Measurements from ENCODE around the gene TGFBR2. TPM values are rescaled to one million over a fixed set of nuclear protein-coding genes. Genes with fewer than 3 reads are reported as not detected.

TGFBR2 gene
- total RNA-seq, 1 experiment from 2014 or later, result 45.9 TPM

GRCh38 chr3:30607032-30607833 is 832 bp downstream of the TGFBR2 start:
- in situ Hi-C loops (cut with HindIII; ENCODE audit: low pct_unique_long_range_greater_than_20kb, low sequenced_read_pairs), result no loop called here

GRCh38 chr3:30608598-30608947 is 2.2 kb downstream of the TGFBR2 start:
- in situ Hi-C loops (cut with HindIII; ENCODE audit: low pct_unique_long_range_greater_than_20kb, low sequenced_read_pairs), result no loop called here
- Histone ChIP-seq H3K36me3 (ENCODE audit: control insufficient read depth, insufficient read depth, low read length) (no peaks in the 10 kb centered on the region; the same call in 1 of the 2 replicates), H3K4me1 (ENCODE audit: control insufficient read depth, insufficient read depth, low read length) (peaks cover 49% of the 10 kb centered on the region), H3K4me3 (ENCODE audit: low read depth in 2 of 2, low read length in 2 of 2) (peak overlapping the region; percentile 42 to 96), H3K9me3 (ENCODE audit: control insufficient read depth, insufficient read depth, low read depth, low read length) (no peaks in the 10 kb centered on the region), H3K27me3 (ENCODE audit: control insufficient read depth, insufficient read depth, low read length) (no peaks in the 10 kb centered on the region), H3K27ac (ENCODE audit: low read length) (peak overlapping the region; percentile 57)
- POLR2A ChIA-PET, result no interaction called here
- DNase-seq (ENCODE audit: low read depth, low spot score) (no peak), ATAC-seq (no peak)
- intact Hi-C loops (cut with micrococcal nuclease; ENCODE audit: unreplicated experiment), result loop anchor here (5.0 to 10.0 kb wide), 2 partner anchors 266 to 494 kb away; no protein-coding TSS in a partner anchor
- CTCF ChIA-PET, result no interaction called here
- BruUV-seq (replicated peaks), result no TSS peak
- TF ChIP-seq REST (IDR thresholded peaks at IDR 0.05; ENCODE audit: insufficient read depth in 1 of 2, low read depth in 2 of 2, low read length in 1 of 2), result no peak
- TF ChIP-seq SIN3A (IDR thresholded peaks at IDR 0.05; ENCODE audit: borderline replicate concordance, insufficient read depth, low read depth, low read length), result no peak
- no peak for TF ChIP-seq POLR2AphosphoS5 (IDR thresholded peaks at IDR 0.05; ENCODE audit: low read depth, low read length)
- TF ChIP-seq CTCF (IDR thresholded peaks at IDR 0.05), result no peak

More at GRCh38 chr3:30607032-30607833, 832 bp downstream of the TGFBR2 start:
- TF ChIP-seq SIN3A (IDR thresholded peaks at IDR 0.05; ENCODE audit: borderline replicate concordance, insufficient read depth, low read depth, low read length), result no peak
- TF ChIP-seq POLR2AphosphoS5 (IDR thresholded peaks at IDR 0.05; ENCODE audit: low read depth, low read length), result no peak
- no peak for TF ChIP-seq TCF7L2 (IDR thresholded peaks at IDR 0.05; ENCODE audit: low read depth, low read length)
- TF ChIP-seq CTCF (IDR thresholded peaks at IDR 0.05), result no peak
- TF ChIP-seq REST (IDR thresholded peaks at IDR 0.05; ENCODE audit: insufficient read depth in 1 of 2, low read depth in 2 of 2, low read length in 1 of 2), result no peak
- Histone ChIP-seq H3K4me1 (ENCODE audit: control insufficient read depth, insufficient read depth, low read length) (peaks cover 39% of the 10 kb centered on the region), H3K4me3 (ENCODE audit: low read depth in 2 of 2, low read length in 2 of 2) (peak overlapping the region; percentile 78 to 96), H3K27ac (ENCODE audit: low read length) (peak overlapping the region; percentile 88), H3K27me3 (ENCODE audit: control insufficient read depth, insufficient read depth, low read length) (no peaks in the 10 kb centered on the region), H3K36me3 (ENCODE audit: control insufficient read depth, insufficient read depth, low read length) (no peaks in the 10 kb centered on the region; the same call in 1 of the 2 replicates), H3K9me3 (ENCODE audit: control insufficient read depth, insufficient read depth, low read depth, low read length) (no peaks in the 10 kb centered on the region)
- DNase-seq (ENCODE audit: low read depth, low spot score) (no peak), ATAC-seq (peak; percentile 37)
- ChIA-PET POLR2A (interaction anchor here (0.6 kb wide), 1 partner anchor 367 kb away, joined by 3 read pairs; no protein-coding TSS in a partner anchor), CTCF (no interaction called here)
- no TSS peak for BruUV-seq (replicated peaks)
- intact Hi-C loops (cut with micrococcal nuclease; ENCODE audit: unreplicated experiment), result loop anchor here (5.0 to 10.0 kb wide), 2 partner anchors 265 to 492 kb away; no protein-coding TSS in a partner anchor

All from Panc1 (cell line).